ENCODE results near the gene RALGPS2.
"Not testable (repeated sequence)": the region's sequence is repeated elsewhere in the genome, so short reads cannot be mapped to it uniquely, and the experiment has no call there.

RALGPS2 gene

GRCh38 chr1:178784131-178784536, 59.1 kb downstream of the RALGPS2 start:
- DNase-seq, result no peak

GRCh38 chr1:178792394-178792793, 67.3 kb downstream of the RALGPS2 start:
- DNase-seq, result no peak

DNA sequence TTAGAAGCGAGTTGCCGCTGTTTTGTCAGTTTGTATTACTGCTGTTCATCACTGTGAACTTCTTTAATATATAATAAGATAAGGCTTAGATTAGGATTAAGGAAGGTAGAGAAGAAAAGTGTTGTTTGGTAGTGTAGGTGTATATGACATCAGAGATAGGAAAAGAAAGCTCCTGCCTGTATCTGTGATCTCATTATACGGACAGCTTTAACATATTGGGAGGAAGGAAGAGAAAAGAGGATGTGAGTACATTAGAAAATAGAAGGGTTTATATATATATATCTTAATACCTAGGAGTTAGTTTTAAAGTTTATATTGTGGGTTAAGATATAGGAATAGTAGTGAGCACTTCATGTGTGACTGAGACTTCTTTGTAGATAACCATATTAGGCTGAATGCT, 71.0 kb downstream of the RALGPS2 start:
- no peak for DNase-seq

DNA sequence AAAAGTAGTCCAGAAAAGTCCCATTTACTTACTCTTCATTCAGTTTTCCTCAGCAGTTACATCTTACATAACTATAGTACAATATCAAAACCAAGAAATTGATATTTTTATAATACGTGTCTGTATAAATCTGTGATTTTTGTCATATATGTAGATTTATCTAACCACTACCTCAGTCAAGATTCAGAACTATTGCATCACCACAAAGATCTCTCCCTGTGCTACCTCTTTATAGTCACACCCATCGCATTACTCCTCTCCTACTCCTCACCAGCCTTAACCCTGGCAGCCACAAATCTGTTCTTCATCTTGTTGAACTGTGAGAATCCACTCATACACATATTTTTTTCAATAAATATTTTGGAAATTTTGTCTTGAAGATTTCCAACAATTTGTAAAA, 72.5 kb downstream of the RALGPS2 start:
- no peak for DNase-seq

GRCh38 chr1:178798232-178798861, 73.3 kb downstream of the RALGPS2 start:
- no peak for DNase-seq

GRCh38 chr1:178802873-178803272, 77.8 kb downstream of the RALGPS2 start:
- no peak for DNase-seq

DNA sequence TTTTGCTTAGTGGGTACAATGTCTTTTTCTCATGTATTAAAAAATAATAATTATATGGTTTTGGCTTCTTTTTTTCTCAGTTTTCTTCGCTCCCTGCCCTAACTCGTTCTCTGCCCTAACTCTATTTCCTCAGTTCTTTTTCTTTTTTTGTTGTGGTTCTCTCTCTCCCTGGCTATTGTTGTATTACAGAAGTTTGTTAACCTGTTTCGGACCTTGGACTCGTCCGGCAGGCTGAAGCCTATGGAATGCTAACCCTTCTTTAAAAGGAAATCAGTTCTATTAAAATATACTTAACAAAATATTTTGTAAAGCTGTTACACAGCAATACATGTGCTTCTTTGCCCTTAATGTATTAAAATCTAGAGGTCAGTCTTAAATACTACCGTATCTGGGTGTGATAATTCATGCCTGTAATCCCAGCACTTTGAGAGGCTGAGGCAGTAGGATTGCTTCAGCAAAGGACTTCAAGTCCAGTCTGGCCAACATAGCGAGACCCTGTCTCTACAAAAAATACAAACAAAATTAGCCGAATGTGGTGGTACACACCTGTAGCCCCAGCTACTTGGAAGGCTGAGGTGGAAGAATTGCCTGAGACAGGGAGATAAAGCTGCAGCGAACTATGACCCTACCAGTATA, 81.7 kb downstream of the RALGPS2 start:
- no peak for DNase-seq

GRCh38 chr1:178808529-178808928, 83.5 kb downstream of the RALGPS2 start:
- DNase-seq, result no peak

GRCh38 chr1:178810585-178810984, 85.5 kb downstream of the RALGPS2 start:
- no peak for DNase-seq

GRCh38 chr1:178818416-178818815, 93.4 kb downstream of the RALGPS2 start:
- peak; percentile 53 for DNase-seq

DNA sequence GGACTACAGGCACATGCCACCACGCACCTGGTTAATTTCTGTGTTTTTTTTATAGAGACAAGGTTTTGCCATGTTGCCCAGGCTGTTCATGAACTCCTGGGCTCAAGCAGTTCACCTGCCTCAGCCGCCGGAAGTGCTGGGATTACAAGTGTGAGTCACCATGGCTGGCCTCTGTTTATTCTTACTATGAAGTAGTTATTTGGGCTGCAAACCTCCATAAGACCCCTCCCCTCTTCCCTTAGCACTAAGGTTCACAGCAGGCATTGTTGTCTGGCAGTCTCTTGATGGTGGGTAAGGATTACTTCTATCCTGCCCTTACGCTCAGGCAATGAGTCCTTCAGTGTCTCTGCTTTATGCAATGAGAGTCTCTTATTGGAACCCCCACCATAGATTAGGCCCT, 94.1 kb downstream of the RALGPS2 start:
- DNase-seq, result no peak

- no peak for DNase-seq
These were observed 96.3 kb downstream of the RALGPS2 start for GRCh38 chr1:178821134-178821866.

DNA sequence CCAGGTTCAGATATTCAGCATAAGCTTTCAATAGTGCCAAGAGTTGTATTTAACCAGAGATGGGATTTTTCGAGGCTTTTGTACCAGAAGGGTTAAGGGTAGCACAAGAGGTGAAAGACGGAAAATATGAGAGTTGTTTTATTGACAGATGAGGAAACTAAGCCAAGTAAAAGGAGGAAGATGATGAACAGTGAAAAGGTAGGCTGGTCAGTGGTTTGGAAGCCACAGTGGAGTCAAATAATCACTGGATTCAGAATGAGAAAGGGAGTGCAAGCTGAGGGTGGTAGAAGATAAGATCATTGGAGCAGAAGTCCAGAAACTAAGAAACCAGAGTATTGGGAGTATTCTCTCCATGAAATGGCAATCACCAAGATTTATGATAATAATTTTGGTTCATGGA, 100.1 kb downstream of the RALGPS2 start:
- no peak for DNase-seq

GRCh38 chr1:178844436-178844835, 119.4 kb downstream of the RALGPS2 start:
- no peak for DNase-seq

GRCh38 chr1:178846306-178846705, 121.3 kb downstream of the RALGPS2 start:
- DNase-seq, result no peak

- peak; percentile 71 for DNase-seq
These were observed 122.4 kb downstream of the RALGPS2 start for GRCh38 chr1:178847396-178847849.

- DNase-seq, result not testable (repeated sequence)
These were observed 122.9 kb downstream of the RALGPS2 start for GRCh38 chr1:178847919-178848318.

DNA sequence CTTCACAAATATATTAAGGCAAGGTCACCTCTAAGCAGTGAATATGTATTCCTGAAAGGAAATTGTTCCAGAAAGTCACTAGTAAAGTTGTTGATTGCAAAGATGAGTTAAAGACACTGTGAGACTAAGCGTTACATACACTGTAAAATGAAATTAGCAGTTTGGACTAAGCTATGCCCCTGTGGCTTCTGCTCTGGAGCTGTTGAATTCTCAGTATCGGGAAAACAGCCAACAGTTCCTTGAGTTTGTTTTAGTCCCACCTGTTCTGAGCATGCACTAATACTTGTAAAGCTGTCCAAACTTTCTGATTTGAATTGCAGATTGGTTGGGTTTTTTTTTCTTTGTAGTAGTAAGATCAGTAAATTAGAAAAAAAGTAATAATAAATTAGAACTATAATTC, 124.9 kb downstream of the RALGPS2 start:
- no peak for DNase-seq

DNA sequence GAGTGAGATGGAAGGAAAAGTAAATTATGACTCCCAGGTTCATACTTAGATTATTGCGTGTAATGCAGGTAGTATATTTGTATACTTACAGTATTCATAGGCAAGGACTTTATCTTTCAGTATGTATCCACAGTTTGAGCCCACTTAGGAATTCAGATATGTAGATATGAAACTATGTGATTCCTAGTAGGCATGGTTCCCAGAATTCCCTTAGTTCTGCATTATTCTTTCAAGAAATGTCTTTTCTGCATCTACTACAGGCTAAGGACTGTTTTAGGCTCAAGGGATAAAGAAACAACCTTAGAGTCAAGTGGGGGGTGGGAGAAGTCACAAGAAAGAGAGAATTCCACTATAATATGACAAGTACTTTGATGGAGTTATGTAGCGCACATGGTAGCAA, 132.1 kb downstream of the RALGPS2 start:
- DNase-seq, result no peak

DNA sequence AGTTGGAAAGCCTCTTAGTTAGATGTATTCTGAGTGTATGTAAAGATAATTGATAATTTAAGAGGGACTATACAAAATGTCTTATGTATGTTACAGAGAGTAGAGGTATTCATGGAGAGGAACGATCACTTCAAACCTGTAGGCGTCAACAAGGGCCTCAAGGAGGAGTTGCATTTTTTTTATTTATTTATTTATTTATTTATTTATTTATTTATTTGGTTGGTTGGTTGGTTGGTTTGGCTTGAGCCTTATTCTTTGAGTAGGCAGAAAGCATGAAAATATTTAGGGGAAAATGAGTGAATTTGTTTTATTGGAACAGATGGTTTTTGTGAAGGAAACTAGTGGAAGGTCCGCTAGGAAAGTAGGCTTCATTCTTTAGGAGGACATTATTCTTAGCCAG, 137.4 kb downstream of the RALGPS2 start:
- DNase-seq, result no peak

DNA sequence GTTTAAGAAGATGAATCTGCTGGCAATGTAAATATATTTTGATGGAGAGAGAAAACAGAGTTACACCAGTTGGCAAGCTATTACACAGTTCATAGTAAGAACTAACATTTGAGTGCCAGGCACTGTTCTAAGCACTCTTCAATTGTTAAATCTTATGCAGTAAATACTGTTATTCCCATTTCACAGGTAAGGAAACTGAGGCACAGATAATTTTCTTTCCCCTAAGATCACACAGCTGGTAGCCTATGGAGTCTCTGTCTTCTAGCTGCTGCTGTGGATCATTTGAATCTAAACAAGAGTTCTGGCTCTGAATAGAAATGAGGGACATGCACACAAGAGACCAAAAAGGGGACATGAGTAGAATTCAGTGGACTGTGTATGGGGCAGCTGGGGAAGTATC, 137.8 kb downstream of the RALGPS2 start:
- DNase-seq, result no peak

- no peak for DNase-seq
These were observed 139.3 kb downstream of the RALGPS2 start for GRCh38 chr1:178864326-178864725.

GRCh38 chr1:178867670-178868069, 142.6 kb downstream of the RALGPS2 start:
- DNase-seq, result no peak

DNA sequence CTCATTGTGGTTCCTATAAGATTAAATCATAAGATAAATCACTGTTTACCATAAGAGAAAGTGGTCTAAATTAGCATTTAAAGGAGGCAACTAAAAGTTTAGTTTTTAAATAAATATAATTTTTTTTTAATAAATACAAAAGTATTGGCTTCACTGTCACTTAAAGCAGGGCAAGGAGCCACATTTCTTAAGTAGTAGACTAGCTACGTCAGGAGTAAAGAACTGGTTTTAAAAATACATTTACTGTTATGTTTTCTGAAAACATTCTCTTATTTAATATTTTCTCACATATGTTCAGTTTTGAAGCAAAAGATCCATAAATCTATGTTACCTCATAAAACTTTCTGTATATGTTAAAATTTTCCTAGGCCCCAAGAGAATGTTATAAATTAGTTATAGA, 143.7 kb downstream of the RALGPS2 start:
- no peak for DNase-seq

Data from fibroblast of skin of right biceps (primary cell).